ENCODE measurements around the gene CADM1.

Gene CADM1

DNA sequence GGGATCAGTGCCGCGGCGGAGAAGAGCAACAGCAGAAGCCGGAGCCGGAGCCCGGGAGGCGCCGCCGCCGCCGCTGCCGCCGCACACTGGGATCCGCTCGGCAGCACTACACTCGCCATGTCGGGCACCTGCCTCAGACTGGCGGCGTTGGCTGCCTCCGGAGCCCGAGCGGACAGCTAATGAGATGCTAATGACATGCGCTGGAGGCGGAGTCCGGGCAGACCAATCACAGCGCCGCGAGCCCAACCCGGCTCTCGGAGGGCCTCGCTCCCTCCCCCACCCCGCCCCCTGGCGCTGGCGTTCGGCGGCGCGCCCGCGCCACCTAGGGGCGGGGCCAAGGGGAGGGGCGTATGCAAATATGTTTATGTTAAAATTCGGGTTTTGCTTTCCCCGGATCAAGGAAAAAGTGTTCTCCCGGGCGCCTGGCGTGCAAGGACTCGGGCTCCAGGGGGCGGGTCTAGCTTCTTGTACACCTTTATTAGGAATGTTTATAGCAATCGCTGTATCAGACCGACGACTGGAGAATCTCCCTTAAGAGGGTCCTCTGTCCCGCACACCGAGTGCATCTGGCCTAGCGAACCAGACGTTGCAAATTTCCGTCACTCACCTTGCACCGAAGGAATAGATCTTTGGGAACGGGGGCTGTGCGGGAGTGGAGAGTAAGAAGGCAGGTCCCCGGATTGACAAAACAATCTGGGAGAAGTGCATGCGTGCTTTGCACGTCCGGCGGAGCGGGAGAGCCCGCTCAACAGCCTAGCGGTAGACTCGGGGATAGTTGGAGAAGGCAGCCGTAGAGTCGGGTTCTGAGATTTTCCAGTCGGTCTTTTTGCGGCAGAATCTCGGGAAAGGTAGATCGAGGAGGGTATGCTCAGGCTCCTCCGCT lies at the start of gene CADM1:
CADM1 (minus strand) TSS at position 140 of the 883 bp plus-strand sequence.
- DNase-seq (ENCODE audit: low read depth), result peak; percentile 66

DNA sequence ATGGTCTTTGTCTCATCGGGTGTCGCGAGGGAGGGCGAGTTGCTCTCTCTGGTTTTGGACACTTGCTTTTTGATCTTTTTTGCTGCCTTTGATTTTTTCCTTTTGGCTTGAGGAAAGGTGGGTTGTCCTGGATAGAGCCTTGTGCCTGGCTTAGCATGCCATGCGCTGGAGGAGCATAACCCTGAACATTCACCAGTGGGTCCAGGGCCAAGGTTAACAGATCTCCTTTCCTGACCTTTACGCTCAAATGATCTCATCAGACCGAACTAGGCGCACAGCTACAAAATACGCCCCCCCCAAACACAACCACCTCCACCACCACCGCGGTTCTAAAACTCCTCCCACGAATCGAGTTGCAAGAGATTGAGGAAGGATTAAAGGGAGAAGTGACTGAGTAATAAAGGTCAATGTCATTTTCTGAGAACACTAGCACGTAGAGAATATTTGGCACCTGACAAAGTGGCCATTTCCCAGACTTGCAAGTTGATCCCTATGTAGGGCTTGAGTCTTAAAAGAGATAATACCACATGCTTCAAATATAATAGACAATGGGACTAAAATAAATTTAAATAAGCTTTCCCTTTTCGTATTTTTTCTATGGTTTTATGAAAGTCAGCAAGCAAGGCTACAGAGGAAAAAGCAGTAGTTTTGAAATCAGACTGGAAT lies 48.7 kb upstream of the CADM1 start:
- no peak for DNase-seq (ENCODE audit: low read depth)

DNA sequence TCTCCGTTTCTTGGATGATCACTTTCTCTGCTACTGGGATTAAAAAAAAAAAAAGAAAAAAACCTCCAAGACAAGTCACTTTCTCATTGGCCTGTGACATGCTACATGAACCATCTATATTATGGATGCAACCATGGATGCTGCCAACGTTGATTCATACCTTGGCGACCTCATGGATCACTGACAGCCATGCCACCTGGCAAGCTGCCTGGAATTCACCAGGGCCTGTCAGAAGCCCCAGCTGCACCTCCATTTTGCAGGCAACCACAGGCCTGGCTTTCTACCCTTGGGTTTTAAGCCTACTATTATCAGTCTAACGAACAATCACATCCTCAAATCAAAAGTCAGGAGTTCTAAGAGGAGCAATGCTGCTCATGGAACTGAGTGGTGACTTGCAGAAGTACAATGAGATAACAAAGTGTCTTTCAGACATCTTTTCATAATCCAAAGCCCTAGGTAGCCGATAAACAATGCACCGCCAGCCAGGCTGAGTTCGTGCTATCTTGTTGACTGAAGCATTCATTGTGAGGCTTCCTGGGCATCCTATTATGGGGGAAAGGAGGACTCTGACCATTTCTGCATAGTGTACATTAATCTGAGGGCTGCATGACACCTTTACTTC lies 48.0 kb upstream of the CADM1 start:
- no peak for DNase-seq (ENCODE audit: low read depth)

DNA sequence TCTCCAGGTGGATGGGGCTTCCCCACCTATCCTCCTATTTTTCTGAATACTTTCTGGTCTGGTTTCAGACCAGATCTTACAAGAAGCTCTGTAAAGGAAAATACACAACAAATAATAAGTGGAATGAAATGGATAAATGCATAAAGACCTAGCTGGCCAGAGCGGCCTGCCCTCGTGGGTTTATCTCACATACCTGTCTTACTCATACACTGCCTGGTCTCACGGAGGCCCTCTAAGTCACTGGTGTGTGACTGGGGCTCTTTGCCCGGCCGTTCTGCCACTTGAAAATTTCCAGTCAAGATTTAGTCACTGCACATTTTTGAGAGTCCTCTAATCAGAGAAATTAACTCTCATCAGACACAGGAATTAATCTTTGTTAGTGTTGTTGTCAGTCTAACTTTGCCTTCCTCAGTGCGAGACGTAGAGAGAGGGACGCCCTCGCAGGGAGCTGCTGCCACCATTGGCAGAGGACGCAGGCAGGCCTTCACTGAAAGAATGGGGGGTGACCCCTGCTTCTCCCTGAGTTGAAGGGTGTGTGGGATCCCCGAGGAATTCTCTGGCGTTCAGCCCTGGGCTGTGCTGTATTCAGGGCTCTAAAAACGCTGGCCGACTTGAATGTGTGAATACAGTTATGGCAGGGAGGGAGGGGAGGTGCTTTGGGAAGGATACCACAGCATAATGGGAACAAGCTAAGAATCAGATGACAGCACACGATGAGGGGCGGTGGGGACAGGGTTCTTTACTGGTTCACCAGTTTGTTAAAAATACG lies 46.3 kb upstream of the CADM1 start:
- no peak for DNase-seq (ENCODE audit: low read depth)

DNA sequence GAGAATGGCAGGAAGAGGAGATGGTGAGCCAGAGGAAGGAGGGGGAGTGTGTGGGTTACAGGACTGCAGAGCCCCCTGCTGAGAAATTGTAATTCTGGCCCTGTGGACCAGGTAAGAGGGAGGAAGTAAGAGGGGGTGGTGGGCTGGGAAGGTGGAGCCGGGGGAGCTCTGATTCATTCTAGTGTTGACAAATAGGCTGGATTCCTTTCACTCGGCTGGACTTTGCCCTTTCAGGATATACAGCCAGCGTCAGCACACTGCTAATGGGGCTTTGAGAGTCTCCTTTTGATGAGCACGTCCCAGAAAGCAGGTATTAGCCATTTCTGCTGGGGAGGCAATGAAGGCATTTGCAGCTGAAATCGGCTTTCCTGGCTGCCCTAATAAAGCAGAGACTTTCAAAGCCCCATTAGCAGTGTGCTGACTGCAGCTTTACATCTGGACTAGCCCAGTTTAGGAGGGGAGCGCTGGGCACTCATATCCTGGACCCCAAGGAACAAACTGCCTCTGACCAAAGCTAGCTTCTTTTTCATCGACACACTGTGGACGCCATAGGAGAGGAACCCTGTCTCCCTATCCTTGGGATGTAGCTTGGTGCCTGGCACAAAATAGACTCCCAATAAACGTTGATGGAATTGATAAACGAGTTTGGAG lies 44.8 kb upstream of the CADM1 start:
- DNase-seq (ENCODE audit: low read depth), result no peak

DNA sequence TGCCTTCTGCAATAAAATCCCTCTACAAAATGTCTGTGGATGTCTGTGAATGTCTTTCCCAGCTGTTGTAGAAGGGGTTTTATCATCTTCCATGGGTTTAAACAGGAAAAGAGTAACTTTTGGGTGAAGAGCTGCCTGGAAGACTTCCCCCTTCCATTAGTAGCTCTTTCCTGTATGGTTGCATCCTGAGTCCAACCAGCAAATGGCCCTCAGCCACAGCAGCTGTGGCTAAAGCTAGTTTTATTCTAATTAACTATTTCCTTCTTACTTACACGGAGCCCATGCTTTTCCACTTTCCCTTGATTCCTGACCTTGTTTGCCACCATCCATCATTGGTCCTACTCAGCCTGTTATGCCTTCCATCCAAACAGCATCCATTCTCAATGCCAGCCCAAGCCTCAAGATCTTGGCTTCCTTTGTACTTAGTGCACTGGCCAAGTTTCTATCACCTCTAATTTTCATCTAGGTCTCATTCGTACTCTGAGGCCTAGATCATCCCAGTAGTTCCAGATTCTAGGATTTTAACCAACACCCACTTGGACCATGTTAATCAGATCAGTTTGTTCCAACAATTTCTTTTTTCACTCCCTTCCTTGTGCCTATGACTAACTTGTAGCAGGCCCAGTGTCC lies 41.5 kb upstream of the CADM1 start:
- DNase-seq (ENCODE audit: low read depth), result no peak

DNA sequence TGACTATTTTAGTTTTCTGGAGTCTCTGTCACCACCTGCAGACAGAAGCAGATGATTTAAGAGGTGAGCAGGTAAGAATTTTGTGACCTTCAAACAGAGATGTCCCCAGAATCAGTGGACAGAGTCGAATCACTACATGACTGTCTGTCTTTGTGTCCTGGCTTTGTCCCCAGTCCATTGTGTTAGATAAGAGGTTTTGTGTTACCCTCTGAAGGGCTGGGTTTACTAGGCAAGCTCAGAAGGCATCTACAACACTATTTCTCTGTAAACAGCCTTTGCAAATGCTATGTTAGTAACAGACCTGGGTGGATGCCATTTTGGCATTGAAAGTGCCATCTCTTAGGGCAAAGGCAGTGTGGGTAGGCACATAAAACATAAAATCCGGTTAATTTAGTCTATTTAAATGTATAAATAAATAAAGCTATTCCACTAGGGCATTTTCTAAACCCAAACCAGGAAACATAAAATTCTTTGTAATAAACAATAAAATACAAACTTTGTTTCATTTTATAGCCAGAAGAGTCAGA lies 40.3 kb upstream of the CADM1 start:
- no peak for DNase-seq (ENCODE audit: low read depth)

DNA sequence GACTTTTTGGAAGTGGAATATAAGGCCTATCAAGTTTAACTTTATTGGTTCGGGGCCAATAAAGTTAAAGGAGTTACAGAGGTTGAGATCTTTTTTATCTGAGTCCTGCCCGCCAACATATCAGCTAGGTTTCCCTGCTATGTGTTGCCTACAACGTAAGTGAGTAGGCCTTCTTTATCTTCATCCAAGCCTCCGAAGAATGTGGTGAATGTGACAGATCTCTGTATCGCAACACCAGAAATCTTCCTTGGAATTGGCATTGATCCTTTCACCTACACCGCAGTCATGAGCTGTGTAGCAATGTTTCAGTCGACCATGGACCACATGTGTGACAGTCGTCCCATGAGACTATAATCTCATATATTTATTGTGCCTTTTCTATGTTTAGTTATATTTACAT lies 37.3 kb upstream of the CADM1 start:
- no peak for DNase-seq (ENCODE audit: low read depth)

DNA sequence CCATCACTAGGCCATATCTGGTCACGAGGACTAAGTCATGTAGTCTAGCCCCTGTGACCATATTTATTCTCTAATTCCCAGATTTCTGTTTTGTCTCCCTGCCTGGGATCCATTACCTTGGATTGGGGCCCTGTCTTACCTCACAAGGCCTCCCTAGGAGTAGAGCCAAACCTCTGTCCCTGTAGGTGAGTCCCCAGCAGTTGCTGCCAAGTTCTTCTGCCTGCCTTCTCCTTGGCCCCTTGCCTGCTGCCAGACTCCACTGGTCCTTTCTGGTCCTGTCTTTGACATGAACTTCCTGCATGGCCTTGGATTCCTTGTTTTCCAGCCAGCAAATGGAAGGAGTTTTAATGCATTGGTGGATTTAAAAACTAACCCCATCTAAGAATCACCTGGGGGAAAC lies 35.6 kb upstream of the CADM1 start:
- DNase-seq (ENCODE audit: low read depth), result no peak

DNA sequence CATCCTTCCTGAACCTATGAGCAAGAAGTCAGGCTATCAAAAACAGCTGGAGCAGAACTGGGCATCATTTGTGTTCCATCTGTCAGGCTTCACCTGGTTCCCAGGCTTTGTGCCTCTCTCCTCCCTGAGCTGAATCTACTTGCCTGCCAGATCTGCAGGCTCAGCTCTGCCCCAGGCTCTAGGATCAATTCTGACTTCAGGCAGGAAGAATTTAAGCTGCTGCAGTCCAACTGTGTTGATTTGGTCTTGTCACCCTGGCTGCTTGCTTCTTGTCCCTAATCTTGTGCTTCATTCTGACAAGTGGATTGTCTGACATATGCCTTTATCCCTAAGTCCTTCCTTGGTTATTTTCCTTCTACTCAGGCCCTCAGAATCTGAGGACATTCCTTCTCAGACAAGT lies 31.6 kb upstream of the CADM1 start:
- no peak for DNase-seq (ENCODE audit: low read depth)

DNA sequence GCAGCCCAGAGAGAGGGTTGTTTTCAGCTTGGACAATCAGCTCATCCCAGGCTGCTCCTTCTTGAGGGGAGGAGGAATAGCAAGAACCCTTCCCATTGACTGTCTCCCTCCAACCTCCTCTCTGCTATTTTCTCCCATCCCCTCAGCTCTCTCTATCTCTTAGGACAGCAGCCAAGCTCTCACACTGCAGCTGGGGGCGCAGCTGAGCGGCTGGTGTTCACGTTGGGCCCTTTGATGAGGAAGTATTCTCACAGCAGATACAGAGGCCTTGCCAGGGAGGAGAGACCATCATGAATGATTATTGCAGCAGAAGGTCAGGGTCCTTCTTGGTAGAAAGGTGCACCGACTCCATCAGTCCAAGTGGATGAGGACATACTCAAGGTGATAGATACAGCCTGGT lies 26.5 kb upstream of the CADM1 start:
- DNase-seq (ENCODE audit: low read depth), result no peak

DNA sequence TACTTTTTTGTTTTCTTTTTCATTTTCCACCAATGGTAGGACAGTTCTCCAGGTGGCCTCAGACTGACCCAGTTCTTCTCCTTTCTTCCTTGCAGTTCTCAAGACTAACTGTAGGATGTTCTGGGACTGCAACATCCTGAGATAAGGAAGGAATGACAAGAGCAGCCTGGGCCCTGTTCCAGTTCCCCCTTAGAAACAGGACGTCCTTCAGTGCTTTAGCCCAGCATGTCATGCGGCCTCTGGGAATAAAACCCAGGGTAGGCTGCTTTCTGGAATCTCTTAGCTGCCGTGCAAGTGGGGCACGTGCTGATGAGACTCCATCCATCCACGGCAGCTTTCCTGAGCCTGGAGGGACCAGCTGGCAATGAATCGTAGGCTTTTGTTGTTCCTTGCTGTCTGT lies 24.0 kb upstream of the CADM1 start:
- DNase-seq (ENCODE audit: low read depth), result no peak

DNA sequence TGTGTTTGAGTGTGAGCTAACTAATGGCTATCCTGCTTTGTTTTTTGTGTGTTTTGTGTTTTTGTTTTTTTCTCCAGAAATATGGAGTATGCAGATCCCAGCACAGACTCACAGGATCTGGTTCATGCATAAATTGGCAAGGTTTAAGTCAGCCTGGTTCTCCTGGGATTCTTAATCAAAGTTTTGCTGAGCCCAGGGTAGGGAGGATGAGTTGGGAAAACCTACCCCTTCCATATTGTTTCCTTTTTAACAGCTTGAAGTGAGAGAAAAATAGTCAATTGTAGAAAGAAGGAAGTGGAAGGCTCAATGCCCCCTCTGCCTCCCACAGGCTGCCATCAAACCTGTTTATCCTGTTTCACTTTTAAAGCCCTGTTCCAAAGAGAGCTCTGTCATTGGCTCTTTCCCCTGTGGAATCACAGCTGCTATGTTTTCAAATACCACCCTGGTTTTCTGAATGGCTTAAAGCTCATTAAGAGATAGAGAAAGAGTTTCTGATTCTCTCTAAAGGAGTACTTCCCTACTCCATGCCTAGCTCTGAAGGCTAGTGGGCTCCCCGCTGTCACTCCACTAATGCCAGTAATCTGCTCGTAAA lies 23.4 kb upstream of the CADM1 start:
- DNase-seq (ENCODE audit: low read depth), result no peak

DNA sequence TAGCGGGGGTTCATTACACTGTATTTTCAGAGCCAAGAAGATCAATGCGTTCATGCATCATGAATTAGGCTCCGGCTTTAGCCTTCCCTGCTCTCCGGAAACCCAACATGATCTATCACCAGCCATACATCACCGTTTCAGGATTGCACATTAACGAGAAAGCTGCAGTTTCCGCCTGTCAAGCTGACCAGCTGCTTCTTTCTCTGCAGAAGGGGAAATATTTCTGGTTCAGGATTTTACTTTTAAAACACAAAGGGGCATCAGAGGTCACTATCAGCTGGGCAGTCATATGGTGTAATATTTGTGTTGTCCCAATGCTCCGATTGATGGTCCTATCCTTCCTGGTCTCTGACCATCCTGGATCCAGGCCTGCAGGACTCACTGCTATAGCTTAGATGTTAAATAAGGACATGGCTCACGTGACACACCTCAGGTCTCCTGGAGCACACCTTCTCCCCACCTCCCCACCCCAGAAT lies 21.4 kb upstream of the CADM1 start:
- no peak for DNase-seq (ENCODE audit: low read depth)

DNA sequence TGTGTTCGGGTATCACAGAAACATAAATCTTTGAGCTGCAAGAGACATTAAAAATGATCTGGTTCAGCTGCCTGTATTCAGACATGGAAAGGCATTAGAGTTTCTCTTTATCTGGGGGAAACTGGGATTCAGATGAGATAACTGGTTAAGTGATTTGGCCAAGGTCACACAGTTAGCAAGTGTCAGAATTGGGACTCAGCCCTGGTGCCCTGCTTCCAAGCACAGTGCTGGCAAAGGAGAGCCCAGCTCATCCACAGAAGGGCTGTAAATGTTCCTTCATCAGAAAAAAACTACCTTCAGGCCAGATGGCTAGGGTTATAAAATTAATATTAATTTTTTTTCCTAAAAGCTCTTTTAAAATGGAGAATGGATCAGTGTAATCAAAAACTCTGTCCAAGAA lies 20.4 kb upstream of the CADM1 start:
- DNase-seq (ENCODE audit: low read depth), result no peak

DNA sequence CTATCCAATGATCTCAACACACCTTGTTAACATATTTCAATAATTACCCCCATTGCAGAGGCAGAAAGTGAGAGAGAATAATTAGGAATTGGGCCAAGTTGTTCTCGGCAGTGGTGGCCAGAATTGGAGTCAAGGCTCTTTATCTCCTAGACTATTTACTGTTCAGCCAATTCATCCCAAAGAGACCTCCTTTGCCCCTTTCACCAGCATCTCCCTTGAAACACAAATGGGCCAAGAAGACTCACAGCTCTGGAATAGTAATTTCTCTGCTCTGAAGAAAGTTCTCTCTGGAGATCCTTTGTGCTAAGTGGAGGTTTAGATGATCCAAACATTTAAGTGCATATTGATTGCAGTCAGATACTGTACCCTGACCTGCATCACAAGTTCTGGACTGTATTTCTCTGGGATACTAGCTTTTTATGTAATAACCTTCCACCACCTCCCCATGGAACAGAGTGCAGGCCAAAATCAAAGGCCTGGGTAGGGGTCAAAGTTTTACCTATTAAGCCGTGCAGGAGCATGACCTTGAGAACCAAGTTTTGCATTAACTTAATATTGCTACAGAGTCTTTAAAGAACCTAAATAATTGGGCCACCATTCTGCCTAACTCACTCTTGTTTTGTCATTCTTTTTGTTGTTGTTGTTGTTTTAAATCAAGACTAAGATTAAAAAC lies 19.6 kb upstream of the CADM1 start:
- DNase-seq (ENCODE audit: low read depth), result no peak

DNA sequence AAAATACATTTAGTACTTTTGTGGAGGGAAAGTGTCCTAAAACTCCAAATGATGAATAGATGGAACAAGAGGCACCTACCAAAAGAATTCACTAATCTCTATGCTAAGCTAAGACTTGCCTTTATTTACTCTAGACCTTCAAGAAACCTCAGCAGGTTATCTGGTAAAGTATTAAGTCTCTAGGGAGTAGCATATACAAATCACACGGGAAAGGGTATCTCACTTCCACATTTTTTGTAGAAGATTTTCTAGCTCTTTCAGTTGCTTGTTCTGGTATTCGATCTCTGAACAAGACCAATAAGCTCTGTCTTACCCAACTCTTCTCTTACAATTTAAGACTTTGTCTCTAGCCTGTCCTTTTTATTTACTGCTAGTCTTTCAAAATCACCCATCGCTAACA lies 18.1 kb upstream of the CADM1 start:
- no peak for DNase-seq (ENCODE audit: low read depth)

DNA sequence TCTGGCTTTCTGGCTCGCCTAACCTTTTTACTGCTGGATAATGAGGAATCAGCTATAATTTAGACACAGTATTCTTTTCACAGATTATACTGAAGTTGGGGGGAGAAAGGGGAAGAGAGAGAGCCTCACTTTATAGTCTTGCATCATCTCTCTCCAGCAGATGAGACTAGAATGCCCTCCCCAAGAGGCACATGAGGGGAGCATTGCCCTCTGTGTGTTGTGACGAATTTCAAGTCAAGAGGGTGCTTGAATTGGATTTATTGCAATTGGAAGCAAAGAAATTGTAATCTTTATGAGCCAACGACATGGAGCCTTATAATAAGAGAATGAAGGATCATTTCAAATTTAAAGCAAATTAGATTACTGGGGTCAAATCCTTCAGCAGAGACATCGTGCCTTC lies 17.6 kb upstream of the CADM1 start:
- no peak for DNase-seq (ENCODE audit: low read depth)

DNA sequence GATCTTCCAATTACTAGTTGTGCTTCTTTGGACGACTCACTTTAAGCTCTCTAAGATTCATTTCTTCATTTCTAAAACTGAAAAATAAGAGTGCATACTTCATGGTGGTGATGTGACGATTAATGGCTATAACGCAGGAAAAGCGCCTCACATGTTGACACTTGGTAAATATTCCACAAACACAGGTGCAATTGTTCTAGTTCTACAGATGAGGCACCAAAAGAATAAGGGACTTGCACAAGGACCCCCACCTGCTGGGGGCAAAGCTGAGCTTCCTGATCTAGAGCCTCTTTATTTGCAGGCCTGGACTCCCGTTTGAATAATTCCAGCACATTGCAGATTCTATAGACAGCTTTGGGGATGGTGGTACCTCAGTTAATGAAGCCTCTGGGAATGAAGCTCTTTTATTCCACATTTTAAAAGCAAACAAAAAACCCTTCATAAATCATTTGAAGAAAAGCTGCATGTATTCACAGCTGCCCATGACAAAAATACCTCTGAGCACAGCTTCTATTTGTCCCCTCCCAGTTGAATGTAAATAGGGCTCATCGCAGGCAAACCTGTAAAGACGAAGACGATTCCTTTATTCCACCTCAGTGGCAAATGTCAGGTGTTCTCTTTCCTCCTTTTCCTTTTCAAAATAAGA lies 14.9 kb upstream of the CADM1 start:
- DNase-seq (ENCODE audit: low read depth), result no peak

Data from T-helper 22 cell (primary cell).